ENCODE measurements around the gene NPS.

NPS gene

GRCh38 chr10:127524229-127524628 is 24.9 kb upstream of the NPS start (continued):
- TF ChIP-seq PRDM2 (tag by site-specific recombination; IDR thresholded peaks at IDR 0.05; ENCODE audit: borderline replicate concordance) (no peak), ZNF501 (tag by site-specific recombination; IDR thresholded peaks at IDR 0.05) (no peak), KLF8 (tag by site-specific recombination; IDR thresholded peaks at IDR 0.05) (no peak), ZNF530 (tag by site-specific recombination; IDR thresholded peaks at IDR 0.05; ENCODE audit: low read depth) (no peak), ZNF248 (tag by site-specific recombination; IDR thresholded peaks at IDR 0.05) (no peak), ZNF169 (tag by site-specific recombination; IDR thresholded peaks at IDR 0.05) (no peak)

GRCh38 chr10:127524908-127525665 is 24.0 kb upstream of the NPS start:
- TF ChIP-seq PRDM6 (tag by site-specific recombination; IDR thresholded peaks at IDR 0.05), result no peak
- peak; percentile 63 for TF ChIP-seq ZIC2 (tag by site-specific recombination; IDR thresholded peaks at IDR 0.05)
- TF ChIP-seq TSHZ1 (tag by site-specific recombination; IDR thresholded peaks at IDR 0.05; ENCODE audit: borderline replicate concordance), result no peak
- no peak for TF ChIP-seq ZNF645 (tag by site-specific recombination; IDR thresholded peaks at IDR 0.05)
- no peaks in the 10 kb centered on the region for H3K4me1 ChIP-seq (ENCODE audit: control insufficient read depth, insufficient read depth, low read length)
- H3K36me3 ChIP-seq (ENCODE audit: control insufficient read depth in 2 of 2, insufficient read depth in 1 of 2, low read length in 2 of 2), result no peaks in the 10 kb centered on the region
- CTCF ChIA-PET, result interaction anchor here (0.6 kb wide), 1 partner anchor 53 kb away, joined by 3 read pairs; no protein-coding TSS in a partner anchor
- no peak overlapping the region for H3K27ac ChIP-seq (ENCODE audit: extremely low read depth, low read depth, low read length)
- no peaks in the 10 kb centered on the region for H3K9me3 ChIP-seq (ENCODE audit: control insufficient read depth, insufficient read depth, low read depth, low read length)
- H3K4me3 ChIP-seq (ENCODE audit: low read depth, low read length), result no peak overlapping the region
- POLR2A ChIA-PET, result no interaction called here

Data from HEK293 (cell line).